HEK293 (cell line): ENCODE results near the gene CDC40.

ENCODE experiments used
- CTCF ChIA-PET: fragments of 350-600 bp; formaldehyde crosslinking; extraction: SDS; loops from one replicate; lab custom pipeline; 2021; ENCODE audit warnings: antibody characterized with exemption; lab: Yijun Ruan, JAX
- POLR2A ChIA-PET: fragments of 300-600 bp; formaldehyde crosslinking; extraction: SDS; loops from one replicate; lab custom pipeline; 2020; ENCODE audit warnings: antibody characterized with exemption, inconsistent platforms; lab: Yijun Ruan, JAX
- H3K27ac ChIP-seq: fragments of 200-500 bp; sonication (Bioruptor generic); 2 replicates; pipeline ENCODE4 v1.5.1; 2014; ENCODE audit warnings: low read depth, low read length, control low read depth, inconsistent platforms; ENCODE audit errors: extremely low read depth
- H3K36me3 ChIP-seq, 2 experiments: fragments of 200-500 bp in 1 of 2; sonication (Bioruptor generic) in 1 of 2; 1 replicate in 1 of 2; 2 replicates in 1 of 2; pipeline ENCODE4 v1.5.1; 2014 to 2017; ENCODE audit warnings: inconsistent platforms in 2 of 2, low read length in 2 of 2; ENCODE audit not compliant: control insufficient read depth in 2 of 2, insufficient read depth in 1 of 2
- H3K4me1 ChIP-seq: fragments of 200-500 bp; sonication (Bioruptor generic); 2 replicates; pipeline ENCODE4 v1.5.1; 2014; ENCODE audit warnings: mild to moderate bottlenecking, low read length, inconsistent platforms; ENCODE audit not compliant: control insufficient read depth, insufficient read depth
- H3K4me3 ChIP-seq: 2 replicates; pipeline ENCODE4 v1.5.1; 2011; ENCODE audit warnings: low read depth, mild to moderate bottlenecking, control low read depth, low read length, moderate library complexity
- H3K9me3 ChIP-seq: fragments of 200-500 bp; sonication (Bioruptor generic); 2 replicates; pipeline ENCODE4 v1.5.1; 2014; ENCODE audit warnings: low read depth, low read length, inconsistent platforms; ENCODE audit not compliant: control insufficient read depth, insufficient read depth
- AEBP2 ChIP-seq: fragments of 450-650 bp; formaldehyde crosslinking; IDR thresholded peaks from 2 replicates; pipeline ENCODE4 v1.5.1; 2016; ENCODE audit warnings: missing biosample characterization, missing genetic modification characterization, borderline replicate concordance
- HOXC10 ChIP-seq: sonication (generic); formaldehyde crosslinking; IDR thresholded peaks from 2 replicates; pipeline ENCODE4 v1.8.1; 2023; ENCODE audit warnings: mild to moderate bottlenecking, missing genetic modification reagents
- MZF1 ChIP-seq: fragments of 450-650 bp; formaldehyde crosslinking; IDR thresholded peaks from 2 replicates; pipeline ENCODE4 v1.5.1; 2017; ENCODE audit warnings: missing biosample characterization, missing genetic modification characterization, borderline replicate concordance
- PRDM10 ChIP-seq: fragments of 450-650 bp; formaldehyde crosslinking; IDR thresholded peaks from 2 replicates; pipeline ENCODE4 v1.5.1; 2016; ENCODE audit warnings: missing biosample characterization, missing genetic modification characterization
- REST ChIP-seq: fragments of 450-650 bp; formaldehyde crosslinking; IDR thresholded peaks from 2 replicates; pipeline ENCODE4 v1.5.1; 2016; ENCODE audit warnings: missing biosample characterization, missing genetic modification characterization
- ZBTB1 ChIP-seq: fragments of 450-650 bp; formaldehyde crosslinking; IDR thresholded peaks from 2 replicates; pipeline ENCODE4 v1.5.1; 2016; ENCODE audit warnings: missing biosample characterization, missing genetic modification characterization
- ZBTB8A ChIP-seq: fragments of 450-650 bp; formaldehyde crosslinking; IDR thresholded peaks from 2 replicates; pipeline ENCODE4 v1.5.1; 2016; ENCODE audit warnings: missing biosample characterization, missing genetic modification characterization
- ZEB2 ChIP-seq: fragments of 450-650 bp; formaldehyde crosslinking; IDR thresholded peaks from 2 replicates; pipeline ENCODE4 v1.5.1; 2016; ENCODE audit warnings: missing biosample characterization, missing genetic modification characterization
- ZFP69B ChIP-seq: fragments of 450-650 bp; formaldehyde crosslinking; IDR thresholded peaks from 2 replicates; pipeline ENCODE4 v1.5.1; 2016; ENCODE audit warnings: missing biosample characterization, missing genetic modification characterization
- ZNF133 ChIP-seq: fragments of 450-650 bp; formaldehyde crosslinking; IDR thresholded peaks from 2 replicates; pipeline ENCODE4 v1.5.1; 2016; ENCODE audit warnings: missing biosample characterization, missing genetic modification characterization
- ZNF221 ChIP-seq: fragments of 450-650 bp; formaldehyde crosslinking; IDR thresholded peaks from 2 replicates; pipeline ENCODE4 v1.5.1; 2017; ENCODE audit warnings: missing biosample characterization, missing genetic modification characterization, borderline replicate concordance
- ZNF354C ChIP-seq: fragments of 450-650 bp; formaldehyde crosslinking; IDR thresholded peaks from 2 replicates; pipeline ENCODE4 v1.5.1; 2016; ENCODE audit warnings: missing biosample characterization, missing genetic modification characterization, low read depth, borderline replicate concordance
- ZNF544 ChIP-seq: fragments of 450-650 bp; formaldehyde crosslinking; IDR thresholded peaks from 2 replicates; pipeline ENCODE4 v1.5.0; 2017; ENCODE audit warnings: missing biosample characterization, missing genetic modification characterization
- ZNF555 ChIP-seq: fragments of 450-650 bp; formaldehyde crosslinking; conservative IDR thresholded peaks from 2 replicates; pipeline ENCODE4 v1.5.1; 2017; ENCODE audit warnings: missing biosample characterization, mild to moderate bottlenecking, missing genetic modification characterization, inconsistent platforms
- ZNF610 ChIP-seq: fragments of 450-650 bp; formaldehyde crosslinking; IDR thresholded peaks from 2 replicates; pipeline ENCODE4 v1.5.1; 2016; ENCODE audit warnings: missing biosample characterization, missing genetic modification characterization, borderline replicate concordance
- ZNF626 ChIP-seq: fragments of 450-650 bp; sonication (Bioruptor Pico); formaldehyde crosslinking; IDR thresholded peaks from 2 replicates; pipeline ENCODE4 v1.5.1; 2018; ENCODE audit warnings: missing biosample characterization, missing genetic modification characterization, inconsistent platforms
- ZNF629 ChIP-seq: fragments of 450-650 bp; formaldehyde crosslinking; IDR thresholded peaks from 2 replicates; pipeline ENCODE4 v1.5.1; 2017; ENCODE audit warnings: missing biosample characterization, missing genetic modification characterization
- ZNF677 ChIP-seq: fragments of 450-650 bp; IDR thresholded peaks from 2 replicates; pipeline ENCODE4 v1.5.0; 2018; ENCODE audit warnings: missing biosample characterization, mild to moderate bottlenecking, missing genetic modification characterization, moderate library complexity
- ZNF701 ChIP-seq: fragments of 450-650 bp; formaldehyde crosslinking; IDR thresholded peaks from 2 replicates; pipeline ENCODE4 v1.5.1; 2016; ENCODE audit warnings: missing biosample characterization, missing genetic modification characterization
- ZSCAN18 ChIP-seq: fragments of 450-650 bp; formaldehyde crosslinking; IDR thresholded peaks from 2 replicates; pipeline ENCODE4 v1.5.1; 2016; ENCODE audit warnings: missing biosample characterization, missing genetic modification characterization

The CDC40 gene

GRCh38 chr6:110170081-110170480 is 10.1 kb upstream of the CDC40 start:
- H3K4me3 ChIP-seq, result no peak overlapping the region
- H3K27ac ChIP-seq, result no peak overlapping the region
- no peaks in the 10 kb centered on the region for H3K36me3 ChIP-seq
- no peaks in the 10 kb centered on the region for H3K9me3 ChIP-seq
- POLR2A ChIA-PET, result no interaction called here
- TF ChIP-seq ZNF544 (tag by site-specific recombination), result no peak
- no peak for TF ChIP-seq ZNF610
- TF ChIP-seq ZNF354C (tag by site-specific recombination), result no peak
- TF ChIP-seq ZNF677 (tag by site-specific recombination), result no peak
- TF ChIP-seq ZNF221, result no peak
- no peak for TF ChIP-seq ZNF629 (tag by site-specific recombination)
- TF ChIP-seq ZFP69B (tag by site-specific recombination), result no peak
- no peak for TF ChIP-seq ZBTB8A
- H3K4me1 ChIP-seq, result peaks cover 6% of the 10 kb centered on the region; the same call in 1 of the 2 replicates
- CTCF ChIA-PET, result no interaction called here

GRCh38 chr6:110173506-110174132 is 6.6 kb upstream of the CDC40 start:
- no peak for TF ChIP-seq HOXC10 (CRISPR knock-in tag)
- TF ChIP-seq REST (tag by site-specific recombination), result peak; percentile 94
- TF ChIP-seq, all 188 proteins: peak for 1
- Histone ChIP-seq H3K4me1 (peaks cover 21% of the 10 kb centered on the region), H3K9me3 (no peaks in the 10 kb centered on the region), H3K27ac (no peak overlapping the region), H3K4me3 (no peak overlapping the region), H3K36me3 (no peaks in the 10 kb centered on the region)
- ChIA-PET CTCF (no interaction called here), POLR2A (no interaction called here)

- POLR2A ChIA-PET, result interaction anchor here (0.7 to 2.4 kb wide), 8 partner anchors 18 to 183 kb away, joined by 3 to 8 read pairs (median 4); no protein-coding TSS in a partner anchor
- Histone ChIP-seq H3K4me3 (peak overlapping the region; percentile 72), H3K27ac (peak overlapping the region; percentile 97), H3K9me3 (no peaks in the 10 kb centered on the region), H3K36me3 (peaks cover 0 to 15% of the 10 kb centered on the region in 2 experiments; a peak in 1 of 3 replicates), H3K4me1 (peaks cover 25% of the 10 kb centered on the region)
- CTCF ChIA-PET, result interaction anchor here (0.6 to 2.1 kb wide), 15 partner anchors 9 to 1867 kb away, joined by 3 to 11 read pairs (median 4); no protein-coding TSS in a partner anchor
- TF ChIP-seq MZF1, result peak; percentile 50; the same call in 1 of the 2 replicates
- TF ChIP-seq ZNF701 (tag by site-specific recombination), result no peak
- TF ChIP-seq ZNF555 (tag by site-specific recombination), result no peak
- peak; percentile 96 for TF ChIP-seq PRDM10
- TF ChIP-seq ZNF626 (tag by site-specific recombination), result no peak
- peak; percentile 95 for TF ChIP-seq ZEB2
- TF ChIP-seq ZNF133 (tag by site-specific recombination), result no peak
- no peak for TF ChIP-seq AEBP2 (tag by site-specific recombination)
- no peak for TF ChIP-seq ZBTB1 (tag by site-specific recombination)
- no peak for TF ChIP-seq ZSCAN18 (tag by site-specific recombination)
These were observed 1.4 kb upstream of the CDC40 start for GRCh38 chr6:110178626-110179405.
